AG04450 (cell line): Measurements from ENCODE around the gene ADAMTSL1. TPM values are rescaled to one million over a fixed set of nuclear protein-coding genes. Genes with fewer than 3 reads are reported as not detected.
"Not testable (repeated sequence)": the region's sequence is repeated elsewhere in the genome, so short reads cannot be mapped to it uniquely, and the experiment has no call there.

Experiments
- CTCF ChIA-PET: fragments of 300-600, 350-600 bp; formaldehyde crosslinking; extraction: SDS; loops from one replicate; lab custom pipeline; 2022; ENCODE audit warnings: antibody characterized with exemption, inconsistent platforms; lab: Charles Lee
- POLR2A ChIA-PET: fragments of 350-600 bp; formaldehyde crosslinking; extraction: SDS; loops from one replicate; lab custom pipeline; 2021; ENCODE audit warnings: antibody characterized with exemption, inconsistent platforms; lab: Yijun Ruan, JAX
- DNase-seq: peaks from one replicate; pipeline ENCODE4 v3.0.0-alpha.2; 2011; ENCODE audit warnings: low read depth, low spot score
- H3K27ac ChIP-seq: one replicate; pipeline ENCODE4 v1.5.1; 2012; ENCODE audit warnings: low read depth, low read length, control low read depth
- H3K27me3 ChIP-seq: one replicate; pipeline ENCODE4 v1.6.0; 2012; ENCODE audit warnings: low read length; ENCODE audit not compliant: control insufficient read depth, insufficient read depth
- H3K4me3 ChIP-seq: 2 replicates; pipeline ENCODE4 v1.5.1; 2011; ENCODE audit warnings: mild to moderate bottlenecking, low read depth, low read length, control low read depth
- H3K9me3 ChIP-seq: 2 replicates; pipeline ENCODE4 v1.5.1; 2012; ENCODE audit warnings: low read length; ENCODE audit not compliant: control insufficient read depth, insufficient read depth
- CTCF ChIP-seq: IDR thresholded peaks from 2 replicates; pipeline ENCODE4 v1.5.1; 2011; ENCODE audit warnings: low read depth, low read length, control low read depth, inconsistent platforms
- polyA plus RNA-seq: library from polyadenylated mRNA; depleted of rRNA; stranded (reverse); fragments of >200 nt; gene quantifications from 2 replicates; pipeline ENCODE4 v1.2.3, GENCODE V29; 2011

ADAMTSL1 gene
- polyA plus RNA-seq, 1 experiment: 22.2 TPM

GRCh38 chr9:18866121-18866831 is 392.3 kb downstream of the ADAMTSL1 start:
- CTCF ChIA-PET: interaction anchor here (0.6 kb wide), 1 partner anchor 456 kb away, joined by 3 read pairs; no protein-coding TSS in a partner anchor
- Histone ChIP-seq H3K27ac (no peak overlapping the region), H3K27me3 (no peaks in the 10 kb centered on the region), H3K4me3 (no peak overlapping the region), H3K9me3 (peaks cover 3% of the 10 kb centered on the region; the same call in 1 of the 2 replicates)
- no peak for DNase-seq
- TF ChIP-seq CTCF: no peak
- POLR2A ChIA-PET: no interaction called here

- POLR2A ChIA-PET: no interaction called here
- no peak for DNase-seq
- Histone ChIP-seq H3K27ac (no peak overlapping the region), H3K4me3 (no peak overlapping the region), H3K9me3 (peaks cover 3% of the 10 kb centered on the region; the same call in 1 of the 2 replicates), H3K27me3 (no peaks in the 10 kb centered on the region)
- no peak for TF ChIP-seq CTCF
- CTCF ChIA-PET: interaction anchor here (1.0 kb wide), 1 partner anchor 143 kb away, joined by 5 read pairs; no protein-coding TSS in a partner anchor
These were observed 395.8 kb downstream of the ADAMTSL1 start for GRCh38 chr9:18869725-18870124.

- no peak overlapping the region for H3K27ac ChIP-seq
- no peak for TF ChIP-seq CTCF
- no peak for DNase-seq
- POLR2A ChIA-PET: no interaction called here
- no peak overlapping the region for H3K4me3 ChIP-seq
- H3K27me3 ChIP-seq: no peaks in the 10 kb centered on the region
- CTCF ChIA-PET: no interaction called here
- peaks cover 2% of the 10 kb centered on the region; the same call in 1 of the 2 replicates for H3K9me3 ChIP-seq
These were observed 400.1 kb downstream of the ADAMTSL1 start for GRCh38 chr9:18874069-18874468.

- POLR2A ChIA-PET: not testable (repeated sequence)
These were observed 401.0 kb downstream of the ADAMTSL1 start for GRCh38 chr9:18874990-18875389.

GRCh38 chr9:18877984-18878383 is 404.0 kb downstream of the ADAMTSL1 start:
- H3K27ac ChIP-seq: no peak overlapping the region
- ChIA-PET POLR2A (no interaction called here), CTCF (no interaction called here)
- no peaks in the 10 kb centered on the region for H3K27me3 ChIP-seq
- H3K4me3 ChIP-seq: no peak overlapping the region
- no peak for DNase-seq
- peaks cover under 1% of the 10 kb centered on the region; the same call in 1 of the 2 replicates for H3K9me3 ChIP-seq
- TF ChIP-seq CTCF: no peak

More at GRCh38 chr9:18874990-18875389, 401.0 kb downstream of the ADAMTSL1 start:
- H3K27ac ChIP-seq, H3K9me3 ChIP-seq, DNase-seq, H3K27me3 ChIP-seq, H3K4me3 ChIP-seq: not testable (repeated sequence)
- CTCF ChIA-PET: interaction anchor here (2.3 kb wide), 1 partner anchor 432 kb away, joined by 5 read pairs; no protein-coding TSS in a partner anchor
